Esophagus muscularis mucosa (tissue), 4 donors: ENCODE measurements around the gene KCNH3. TPM values are rescaled to one million over a fixed set of nuclear protein-coding genes. Genes with fewer than 3 reads are reported as not detected.

Source experiments
- DNase-seq: peaks from one replicate; pipeline ENCODE4 v3.0.0-alpha.2; 2017; ENCODE audit errors: extremely low spot score
- H3K27ac ChIP-seq, 4 donors: fragments of 200-600 bp; sonication (generic); replicated peaks in 1 of 4; 1 replicate in 3 of 4; 2 replicates in 1 of 4; pipeline ENCODE4 v1.5.1; 2016 to 2019; ENCODE audit warnings: mild to moderate bottlenecking in 1 of 4
- H3K27me3 ChIP-seq, 4 donors: fragments of 200-600 bp; sonication (generic); one replicate each; pipeline versions ENCODE4 v1.5.1 to v1.6.0; 2016 to 2019
- H3K36me3 ChIP-seq, 4 donors: fragments of 200-600 bp; sonication (generic); one replicate each; pipeline ENCODE4 v1.5.1; 2016 to 2019
- H3K4me1 ChIP-seq, 4 donors: fragments of 200-600 bp; sonication (generic); one replicate each; pipeline ENCODE4 v1.5.1; 2016 to 2019
- H3K4me3 ChIP-seq, 4 donors: fragments of 200-600 bp; sonication (generic); 1 replicate in 2 of 4; 2 replicates in 2 of 4; pipeline ENCODE4 v1.5.1; 2016 to 2019; ENCODE audit warnings: mild to moderate bottlenecking in 4 of 4, moderate library complexity in 1 of 4
- H3K9me3 ChIP-seq, 4 donors: fragments of 200-600 bp; sonication (generic); 1 replicate in 3 of 4; 2 replicates in 1 of 4; pipeline ENCODE4 v1.5.1; 2016 to 2019
- CTCF ChIP-seq, 3 experiments: fragments of 200-600 bp in 2 of 3; fragments of 450-650 bp in 1 of 3; sonication (generic) in 2 of 3; IDR thresholded peaks; one replicate each; pipeline ENCODE4 v1.5.1; 2017 to 2019; ENCODE audit warnings: antibody characterized with exemption in 3 of 3, mild to moderate bottlenecking in 2 of 3, moderate library complexity in 1 of 3
- EP300 ChIP-seq: sonication (generic); formaldehyde crosslinking; IDR thresholded peaks from one replicate; pipeline ENCODE4 v1.6.1; 2017; ENCODE audit warnings: antibody characterized with exemption
- POLR2A ChIP-seq: fragments of 450-650 bp; IDR thresholded peaks from one replicate; pipeline ENCODE4 v1.6.1; 2017; ENCODE audit warnings: antibody characterized with exemption, moderate library complexity, mild to moderate bottlenecking, low read depth
- POLR2AphosphoS5 ChIP-seq, 2 donors: sonication (generic); formaldehyde crosslinking; IDR thresholded peaks; one replicate each; pipeline ENCODE4 v1.6.1; 2017; ENCODE audit warnings: antibody characterized with exemption in 2 of 2
- WGBS: methylation state at CpG from one replicate; pipeline ENCODE4 v1.1.5; 2018; 5-methylcytosine and 5-hydroxymethylcytosine counted together
- intact Hi-C: fragments of 100-400 bp; cut with DNase I; formaldehyde crosslinking; loops from one replicate; pipeline ENCODE4 v1.15.1; 2023
- total RNA-seq, 4 donors: library from RNA; depleted of rRNA; stranded (reverse); fragments of >200 nt; gene quantifications; one replicate each; pipeline versions ENCODE4 v1.1.0 to v1.2.1, GENCODE V29; 2016

Gene KCNH3
- total RNA-seq, 4 donors from 2014 or later: 0.34 to 0.66 (median 0.65) TPM; not detected in 1

- Histone ChIP-seq H3K4me3 (peak within 1 kb of the TSS; percentile 71 to 84 (median 81)), H3K4me1 (peaks cover 30 to 61% (median 47%) of the 10 kb centered on the region in 4 donors)
- intact Hi-C loops: no loop called here
These were observed 29.0 kb downstream of the KCNH3 start, which contains the start of gene MCRS1 for GRCh38 chr12:49567611-49568441. MCRS1 (minus strand) TSS chr12:49568142; CDS start chr12:49566731, 1,411 bp downstream.

GRCh38 chr12:49568442-49569162, 29.8 kb downstream of the KCNH3 start:
- peak overlapping the region; percentile 71 to 84 (median 81) for H3K4me3 ChIP-seq
- WGBS: 3% methylated on average over 19 of the region's 19 CpGs
- peaks cover 11 to 25% (median 20%) of the 10 kb centered on the region in 4 donors for H3K36me3 ChIP-seq
- peaks cover 30 to 61% (median 47%) of the 10 kb centered on the region in 4 donors for H3K4me1 ChIP-seq
- TF ChIP-seq EP300 (no peak), POLR2A (no peak), CTCF (IDR thresholded peaks at IDR 0.05) (no peak), POLR2AphosphoS5 (IDR thresholded peaks at IDR 0.05) (no peak)
- H3K27me3 ChIP-seq: no peaks in the 10 kb centered on the region
- peak overlapping the region; percentile 84 to 91 (median 88) for H3K27ac ChIP-seq
- H3K9me3 ChIP-seq: no peaks in the 10 kb centered on the region
- intact Hi-C loops: no loop called here
- no peak for DNase-seq

More at GRCh38 chr12:49567611-49568441, 29.0 kb downstream of the KCNH3 start, which contains the start of gene MCRS1:
- TF ChIP-seq POLR2AphosphoS5 (IDR thresholded peaks at IDR 0.05): peak; percentile 83 to 93
- no peak for TF ChIP-seq EP300
- peak; percentile 96 for DNase-seq
- H3K27me3 ChIP-seq: no peaks in the 10 kb centered on the region
- peak within 1 kb of the TSS; percentile 84 to 91 (median 88) for H3K27ac ChIP-seq
- peaks cover 19 to 33% (median 27%) of the 10 kb centered on the region in 4 donors for H3K36me3 ChIP-seq
- WGBS: 0% methylated on average over 30 of the region's 54 CpGs
- no peaks in the 10 kb centered on the region for H3K9me3 ChIP-seq

- Histone ChIP-seq H3K36me3 (peaks cover 0 to 32% (median 5%) of the 10 kb centered on the region in 4 donors), H3K27ac (no peak overlapping the region), H3K4me1 (peaks cover 12 to 28% (median 20%) of the 10 kb centered on the region in 4 donors), H3K9me3 (no peaks in the 10 kb centered on the region), H3K4me3 (no peak overlapping the region), H3K27me3 (no peaks in the 10 kb centered on the region)
- TF ChIP-seq EP300 (no peak), CTCF (IDR thresholded peaks at IDR 0.05) (no peak), POLR2AphosphoS5 (IDR thresholded peaks at IDR 0.05) (no peak), POLR2A (no peak)
- intact Hi-C loops: no loop called here
- DNase-seq: no peak
- WGBS: 85% methylated on average over 9 of the region's 9 CpGs
These were observed 38.9 kb downstream of the KCNH3 start for GRCh38 chr12:49577589-49578315.

- H3K4me1 ChIP-seq: peaks cover 21 to 37% (median 28%) of the 10 kb centered on the region in 4 donors
- DNase-seq: no peak
- no peak overlapping the region for H3K4me3 ChIP-seq
- H3K9me3 ChIP-seq: no peaks in the 10 kb centered on the region
- intact Hi-C loops: no loop called here
- peaks cover 0 to 32% (median 5%) of the 10 kb centered on the region in 4 donors for H3K36me3 ChIP-seq
- TF ChIP-seq POLR2AphosphoS5 (IDR thresholded peaks at IDR 0.05): no peak
- no peak for TF ChIP-seq CTCF (IDR thresholded peaks at IDR 0.05)
- TF ChIP-seq POLR2A: no peak
- no peak for TF ChIP-seq EP300
- 87% methylated on average over 9 of the region's 13 CpGs for WGBS
- no peaks in the 10 kb centered on the region for H3K27me3 ChIP-seq
- H3K27ac ChIP-seq: no peak overlapping the region
These were observed 39.8 kb downstream of the KCNH3 start for GRCh38 chr12:49578471-49579112.
